Measurements from ENCODE around the gene MADD.
"Not testable (repeated sequence)": the region's sequence is repeated elsewhere in the genome, so short reads cannot be mapped to it uniquely, and the experiment has no call there.

MADD gene

GRCh38 chr11:47333886-47334443 lies 64.0 kb downstream of the MADD start:
- H3K4me3 ChIP-seq (ENCODE audit: low read depth, low read length): no peak overlapping the region
- TF ChIP-seq CTCF (IDR thresholded peaks at IDR 0.05; ENCODE audit: low read depth, low read length): no peak

GRCh38 chr11:47334699-47335411 lies 64.9 kb downstream of the MADD start:
- not testable (repeated sequence) for H3K4me3 ChIP-seq (ENCODE audit: low read depth, low read length)

GRCh38 chr11:47335733-47336132 lies 65.8 kb downstream of the MADD start:
- H3K4me3 ChIP-seq (ENCODE audit: low read depth, low read length): no peak overlapping the region
- TF ChIP-seq CTCF (IDR thresholded peaks at IDR 0.05; ENCODE audit: low read depth, low read length): no peak

GRCh38 chr11:47336595-47336994 lies 66.7 kb downstream of the MADD start:
- no peak overlapping the region for H3K4me3 ChIP-seq (ENCODE audit: low read depth, low read length)
- TF ChIP-seq CTCF (IDR thresholded peaks at IDR 0.05; ENCODE audit: low read depth, low read length): no peak

GRCh38 chr11:47337229-47337924 lies 67.4 kb downstream of the MADD start:
- TF ChIP-seq CTCF (IDR thresholded peaks at IDR 0.05; ENCODE audit: low read depth, low read length): no peak
- H3K4me3 ChIP-seq (ENCODE audit: low read depth, low read length): no peak overlapping the region

- no peak for TF ChIP-seq CTCF (IDR thresholded peaks at IDR 0.05; ENCODE audit: low read depth, low read length)
- no peak overlapping the region for H3K4me3 ChIP-seq (ENCODE audit: low read depth, low read length)
These were observed 68.7 kb downstream of the MADD start for GRCh38 chr11:47338396-47339241.

- no peak for TF ChIP-seq CTCF (IDR thresholded peaks at IDR 0.05; ENCODE audit: low read depth, low read length)
These were observed 70.1 kb downstream of the MADD start for GRCh38 chr11:47340010-47340409.

More at GRCh38 chr11:47340010-47340409, 70.1 kb downstream of the MADD start:
- H3K4me3 ChIP-seq (ENCODE audit: low read depth, low read length): no peak overlapping the region

Measured in WI38 (cell line).